Measurements from ENCODE around the gene AXDND1.
A peak's percentile ranks its signal among the peaks of the same experiment; 100 is the strongest.
"Not testable (repeated sequence)": the region's sequence is repeated elsewhere in the genome, so short reads cannot be mapped to it uniquely, and the experiment has no call there.

Gene AXDND1

DNA sequence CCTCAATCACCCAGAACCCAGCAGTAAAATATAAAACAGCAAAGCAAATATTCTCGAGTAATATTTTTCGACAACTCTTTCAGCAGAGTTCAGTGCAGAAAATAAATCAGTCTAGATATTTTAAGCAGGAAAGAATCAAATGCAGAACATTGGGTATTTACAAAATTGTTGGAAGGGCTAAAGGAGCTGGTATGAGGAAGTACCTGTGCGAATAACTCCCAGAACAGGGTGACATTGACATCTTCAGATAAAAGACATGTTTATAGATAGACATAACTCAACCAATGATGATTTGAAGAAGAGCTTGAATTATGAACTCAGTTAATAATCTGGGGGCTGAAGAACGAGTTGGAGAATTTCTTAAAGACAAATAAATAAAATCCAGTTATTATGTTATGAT is 6.4 kb downstream of the AXDND1 start:
- no peak for DNase-seq

- DNase-seq: no peak
Measured at GRCh38 chr1:179376223-179376622, 10.5 kb downstream of the AXDND1 start.

GRCh38 chr1:179380299-179380698 is 14.5 kb downstream of the AXDND1 start:
- no peak for DNase-seq

DNA sequence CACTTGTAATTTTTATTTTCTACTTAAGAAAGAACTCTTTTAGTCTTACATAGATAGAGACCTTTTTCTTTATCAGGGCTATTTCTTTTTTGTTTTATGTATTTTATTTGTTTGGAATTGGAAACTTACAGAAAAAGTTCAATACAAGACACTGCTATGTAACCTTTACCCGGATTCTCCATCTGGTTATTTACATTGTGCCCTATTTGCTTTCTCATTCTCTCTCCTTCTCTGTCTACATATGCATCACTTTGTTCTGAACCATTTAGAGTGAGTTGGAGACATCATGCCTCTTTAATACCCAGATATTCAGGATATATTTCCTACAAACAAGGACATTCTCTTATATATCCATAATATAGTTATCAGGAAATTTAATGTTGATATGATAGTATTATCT is 18.3 kb downstream of the AXDND1 start:
- no peak for DNase-seq

DNA sequence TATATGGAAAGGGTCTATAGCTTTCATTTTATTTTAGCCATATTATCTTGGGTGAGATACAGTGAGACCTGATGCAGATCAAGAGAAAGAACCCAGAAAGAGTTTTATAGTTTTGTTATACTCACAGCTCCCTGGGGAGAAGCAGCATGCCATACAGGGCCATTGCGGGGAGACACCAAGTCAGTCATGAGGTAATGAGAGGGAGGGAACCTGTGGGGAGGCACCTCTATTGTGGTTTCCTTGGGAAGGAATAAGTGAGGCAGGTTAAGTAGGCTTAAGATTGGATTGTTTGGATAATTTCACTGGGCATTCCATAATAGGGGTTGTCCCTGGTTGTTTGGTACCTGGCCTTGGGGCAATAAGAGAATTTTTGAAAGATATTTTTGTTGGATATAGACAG is 19.7 kb downstream of the AXDND1 start:
- no peak for DNase-seq

DNA sequence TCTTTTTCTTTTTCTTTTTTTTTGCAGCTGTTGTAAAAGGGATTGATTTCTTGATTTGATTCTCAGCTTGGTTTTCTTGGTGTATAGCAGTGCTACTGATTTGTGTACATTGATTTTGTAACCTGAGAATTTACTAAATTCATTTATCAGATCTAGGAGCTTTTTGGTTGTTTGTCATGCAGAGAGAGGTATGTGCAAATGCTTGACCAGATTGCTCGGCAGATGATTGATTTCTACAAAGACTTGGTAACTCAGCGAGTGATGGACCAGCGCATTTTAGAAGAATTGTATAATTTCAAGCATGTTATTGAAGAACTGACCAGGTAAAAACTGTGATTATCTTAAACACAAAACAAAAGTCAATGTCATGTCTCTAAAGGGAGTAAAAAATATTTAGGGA is 27.9 kb downstream of the AXDND1 start:
- DNase-seq: no peak

DNA sequence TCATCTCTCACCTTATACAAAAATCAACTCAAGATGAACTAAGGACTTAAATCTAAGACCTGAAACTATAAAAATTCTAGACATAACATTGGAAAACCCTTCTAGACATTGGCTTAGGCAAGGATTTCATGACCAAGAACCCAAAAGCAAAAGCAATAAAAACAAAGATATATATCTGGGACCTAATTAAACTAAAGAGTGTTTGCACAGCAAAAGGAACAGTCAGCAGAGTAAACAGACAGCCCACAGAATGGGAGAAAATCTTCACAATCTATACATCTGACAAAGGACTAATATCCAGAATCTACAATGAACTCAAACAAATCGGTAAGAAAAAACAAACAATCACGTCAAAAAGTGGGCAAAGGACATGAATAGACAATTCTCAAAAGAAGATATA is 33.6 kb downstream of the AXDND1 start:
- not testable (repeated sequence) for DNase-seq

- not testable (repeated sequence) for DNase-seq
Measured at GRCh38 chr1:179417760-179418159, 52.0 kb downstream of the AXDND1 start.

- DNase-seq: not testable (repeated sequence)
Measured at GRCh38 chr1:179418706-179419105, 52.9 kb downstream of the AXDND1 start.

DNA sequence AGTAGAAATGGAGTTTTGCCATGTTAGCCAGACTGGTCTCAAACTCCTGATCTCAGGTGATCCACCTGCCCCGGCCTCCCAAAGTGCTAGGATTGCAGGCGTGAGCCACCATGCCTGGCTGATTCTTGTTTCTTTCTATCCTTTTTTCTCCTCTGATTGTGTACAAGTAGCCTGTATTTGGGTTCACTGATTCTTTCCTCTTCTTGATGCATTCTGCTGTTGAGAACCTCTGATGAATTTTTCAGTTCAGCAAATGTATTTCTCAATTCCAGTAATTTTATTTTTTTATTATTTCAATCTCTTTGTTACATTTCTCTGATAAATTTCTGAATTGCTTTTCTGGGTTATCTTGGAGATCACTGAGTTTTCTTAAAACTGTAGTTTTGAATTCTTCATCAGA is 58.8 kb downstream of the AXDND1 start:
- no peak for DNase-seq

GRCh38 chr1:179425186-179425585 is 59.4 kb downstream of the AXDND1 start:
- no peak for DNase-seq

GRCh38 chr1:179437171-179437570 is 71.4 kb downstream of the AXDND1 start:
- no peak for DNase-seq

GRCh38 chr1:179439646-179440045 is 73.9 kb downstream of the AXDND1 start:
- not testable (repeated sequence) for DNase-seq

GRCh38 chr1:179440301-179440700 is 74.5 kb downstream of the AXDND1 start:
- not testable (repeated sequence) for DNase-seq

DNA sequence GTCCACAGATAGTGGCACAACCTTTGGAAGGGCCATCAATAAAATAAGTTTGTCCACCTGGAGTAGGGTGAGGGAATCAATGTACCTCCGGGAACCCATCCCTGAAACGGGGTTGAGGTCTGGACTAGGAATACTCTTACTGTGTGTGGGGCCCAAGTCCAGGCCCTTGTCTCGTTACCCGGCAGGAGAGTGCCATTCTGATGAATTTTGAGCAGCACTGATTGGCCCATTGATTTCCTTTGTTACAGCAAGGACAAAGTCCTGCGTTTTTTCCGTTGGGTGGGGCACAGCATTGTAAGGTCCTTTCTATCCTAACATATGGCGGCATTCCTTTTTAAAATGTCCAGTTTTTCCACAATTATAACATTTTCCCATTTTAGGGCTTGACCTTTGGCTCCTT is 75.2 kb downstream of the AXDND1 start:
- no peak for DNase-seq

GRCh38 chr1:179441501-179441900 is 75.7 kb downstream of the AXDND1 start:
- DNase-seq: no peak

DNA sequence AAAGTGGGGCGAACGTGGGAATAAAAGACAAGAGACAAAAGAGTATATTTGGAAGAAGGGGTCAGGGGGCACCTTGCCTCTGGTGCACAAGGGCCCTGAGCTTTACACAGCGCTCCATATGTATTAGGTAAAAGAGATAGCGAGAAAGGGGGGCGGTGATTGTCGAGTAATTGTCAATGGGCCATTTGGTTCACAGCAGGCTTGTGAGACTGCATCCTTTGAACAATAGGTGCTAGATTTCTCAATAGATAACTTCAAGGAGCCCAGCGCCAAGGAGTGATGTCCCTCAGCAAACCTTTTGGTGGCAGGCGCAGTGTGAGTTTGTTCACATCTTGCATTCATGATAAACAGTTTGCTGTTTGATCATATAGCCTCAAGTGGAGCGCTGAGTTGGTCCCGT is 77.1 kb downstream of the AXDND1 start:
- not testable (repeated sequence) for DNase-seq

- no peak for DNase-seq
Measured at GRCh38 chr1:179445593-179445992, 79.8 kb downstream of the AXDND1 start.

DNA sequence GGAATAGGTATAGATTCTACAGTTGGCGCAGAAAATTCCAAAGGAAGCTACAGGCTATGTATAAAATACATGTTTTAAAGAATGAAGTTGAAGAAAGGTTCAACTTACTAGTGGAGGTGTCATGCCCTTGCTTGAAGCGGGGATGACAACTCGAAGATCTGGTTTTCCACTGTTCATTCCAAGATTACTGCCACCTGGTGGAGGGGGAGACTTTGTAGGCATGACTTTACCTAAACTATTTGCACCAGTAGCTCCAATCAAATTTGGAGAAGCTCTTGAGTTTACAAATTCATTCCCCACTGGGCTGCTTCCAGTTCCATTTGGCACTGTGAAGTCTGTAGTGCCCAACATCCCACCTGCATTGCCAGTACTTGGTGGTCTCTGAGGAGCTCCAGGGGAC is 81.7 kb downstream of the AXDND1 start:
- DNase-seq: peak; percentile 1

- no peak for DNase-seq
Measured at GRCh38 chr1:179448437-179449149, 82.8 kb downstream of the AXDND1 start.

GRCh38 chr1:179459606-179460206 is 93.9 kb downstream of the AXDND1 start:
- DNase-seq: not testable (repeated sequence)

DNA sequence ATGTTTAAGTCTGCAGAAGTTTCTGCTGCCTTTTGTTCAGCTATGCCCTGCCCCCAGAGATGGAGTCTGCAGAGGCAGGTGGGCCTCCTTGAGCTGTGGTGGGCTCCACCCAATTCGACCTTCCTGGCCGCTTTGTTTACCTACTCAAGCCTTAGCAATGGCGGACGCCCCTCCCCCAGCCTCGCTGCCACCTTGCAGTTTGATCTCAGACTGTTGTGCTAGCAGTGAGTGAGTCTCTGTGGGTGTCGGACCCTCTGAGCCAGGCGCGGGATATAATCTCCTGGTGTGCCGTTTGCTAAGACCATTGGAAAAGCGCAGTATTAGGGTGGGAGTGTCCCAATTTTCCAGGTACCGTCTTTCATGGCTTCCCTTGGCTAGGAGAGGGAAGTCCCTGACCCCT is 99.9 kb downstream of the AXDND1 start:
- DNase-seq: not testable (repeated sequence)

- no peak for DNase-seq
Measured at GRCh38 chr1:179474713-179475112, 108.9 kb downstream of the AXDND1 start.

- DNase-seq: no peak
Measured at GRCh38 chr1:179476484-179476883, 110.7 kb downstream of the AXDND1 start.

DNA sequence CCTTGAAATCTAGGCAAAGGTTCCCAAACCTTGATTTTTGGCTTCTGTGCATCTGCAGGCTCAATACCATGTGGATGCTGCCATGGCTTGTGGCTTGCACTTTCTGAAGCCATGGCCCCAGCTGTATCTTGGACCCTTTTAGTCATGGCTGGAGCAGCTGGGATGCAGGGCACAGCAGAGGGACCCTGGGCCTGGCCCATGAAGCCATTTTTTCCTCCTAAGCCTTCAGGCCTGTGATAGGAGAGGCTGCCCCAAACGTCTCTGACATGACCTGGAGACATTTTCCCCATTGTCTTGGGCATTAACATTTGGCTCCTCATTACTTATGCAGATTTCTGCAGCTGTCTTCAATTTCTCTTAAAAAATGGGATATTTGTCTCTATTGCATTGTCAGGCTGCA is 112.6 kb downstream of the AXDND1 start:
- no peak for DNase-seq
